ENCODE data around the gene PSORS1C1. TPM values are rescaled to one million over a fixed set of nuclear protein-coding genes. Genes with fewer than 3 reads are reported as not detected.

The PSORS1C1 gene
- total and polyA plus RNA-seq, 4 donors, result 1.1 to 10.8 (median 2.5) TPM

DNA sequence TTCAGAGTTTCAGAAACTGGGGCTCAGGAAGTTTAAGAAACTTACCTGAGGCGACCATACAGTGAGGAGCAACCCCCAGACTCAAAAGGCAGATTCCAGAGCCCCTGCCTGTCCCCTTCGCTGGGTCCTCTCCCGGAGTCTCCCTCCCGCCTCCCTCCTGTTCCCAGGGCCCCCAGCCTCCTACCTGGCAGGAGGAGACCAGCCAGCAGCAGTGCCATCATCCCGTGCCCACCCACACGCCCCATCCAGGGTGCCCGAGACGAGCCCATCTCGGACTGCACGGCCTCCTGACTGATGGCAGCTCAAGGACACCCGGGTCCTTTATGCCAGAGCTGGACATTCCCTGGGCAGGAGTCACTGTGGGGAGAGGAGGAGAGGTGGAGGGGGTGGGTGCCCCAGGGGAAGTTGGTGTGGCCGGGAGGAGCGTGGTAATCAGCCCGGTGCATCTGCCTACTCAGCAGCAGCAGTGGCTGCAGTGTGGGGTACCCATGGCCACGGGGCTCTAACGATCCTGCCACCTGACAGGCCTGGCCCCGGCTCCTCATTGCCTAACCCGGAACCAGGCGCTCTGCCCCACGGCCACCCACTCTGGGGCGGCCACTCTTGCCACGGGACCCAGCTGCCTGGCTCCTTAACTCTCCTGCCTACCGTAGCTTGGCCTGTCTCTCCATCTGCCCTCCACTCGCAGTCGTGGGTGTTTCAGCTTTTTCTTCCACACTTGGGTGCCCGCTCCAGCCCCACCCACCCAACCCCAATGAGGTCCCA, 5.7 kb downstream of the PSORS1C1 start, which contains the start of gene CDSN:
Gene CDSN (minus strand): TSS at position 296 of the 765 bp plus-strand sequence. CDS start 27 bp downstream, at position 269.
- WGBS, 2 donors, result 74 to 82% methylated on average over 22 to 26 of the region's 26 CpGs
- peaks cover 0 to 28% (median 0%) of the 10 kb centered on the region in 5 donors for H3K4me1 ChIP-seq (ENCODE audit: control insufficient read depth in 5 of 5, insufficient read depth in 5 of 5, low read length in 5 of 5)
- no peaks in the 10 kb centered on the region for H3K9me3 ChIP-seq (ENCODE audit: control insufficient read depth in 4 of 4, insufficient read depth in 3 of 4, low read length in 3 of 4)
- H3K27ac ChIP-seq (ENCODE audit: low read depth in 1 of 2, low read length in 1 of 2), result no peak within 1 kb of the TSS
- H3K9ac ChIP-seq (ENCODE audit: insufficient read depth in 1 of 2, low read length in 2 of 2), result no peak within 1 kb of the TSS
- no peak within 1 kb of the TSS for H3K4me3 ChIP-seq
- H3K27me3 ChIP-seq (ENCODE audit: control insufficient read depth in 3 of 3, insufficient read depth in 3 of 3, low read length in 2 of 3), result no peaks in the 10 kb centered on the region
- no peaks in the 10 kb centered on the region for H3K36me3 ChIP-seq (ENCODE audit: control insufficient read depth in 4 of 4, insufficient read depth in 4 of 4, low read length in 4 of 4)
- TF ChIP-seq, protein P1, sequence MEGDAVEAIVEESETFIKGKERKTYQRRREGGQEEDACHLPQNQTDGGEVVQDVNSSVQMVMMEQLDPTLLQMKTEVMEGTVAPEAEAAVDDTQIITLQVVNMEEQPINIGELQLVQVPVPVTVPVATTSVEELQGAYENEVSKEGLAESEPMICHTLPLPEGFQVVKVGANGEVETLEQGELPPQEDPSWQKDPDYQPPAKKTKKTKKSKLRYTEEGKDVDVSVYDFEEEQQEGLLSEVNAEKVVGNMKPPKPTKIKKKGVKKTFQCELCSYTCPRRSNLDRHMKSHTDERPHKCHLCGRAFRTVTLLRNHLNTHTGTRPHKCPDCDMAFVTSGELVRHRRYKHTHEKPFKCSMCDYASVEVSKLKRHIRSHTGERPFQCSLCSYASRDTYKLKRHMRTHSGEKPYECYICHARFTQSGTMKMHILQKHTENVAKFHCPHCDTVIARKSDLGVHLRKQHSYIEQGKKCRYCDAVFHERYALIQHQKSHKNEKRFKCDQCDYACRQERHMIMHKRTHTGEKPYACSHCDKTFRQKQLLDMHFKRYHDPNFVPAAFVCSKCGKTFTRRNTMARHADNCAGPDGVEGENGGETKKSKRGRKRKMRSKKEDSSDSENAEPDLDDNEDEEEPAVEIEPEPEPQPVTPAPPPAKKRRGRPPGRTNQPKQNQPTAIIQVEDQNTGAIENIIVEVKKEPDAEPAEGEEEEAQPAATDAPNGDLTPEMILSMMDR (IDR thresholded peaks at IDR 0.05; ENCODE audit: control extremely low read depth, extremely low read depth), result no peak
- no peak for DNase-seq
- no peak for ATAC-seq (ENCODE audit: insufficient read depth, low FRiP score)

DNA sequence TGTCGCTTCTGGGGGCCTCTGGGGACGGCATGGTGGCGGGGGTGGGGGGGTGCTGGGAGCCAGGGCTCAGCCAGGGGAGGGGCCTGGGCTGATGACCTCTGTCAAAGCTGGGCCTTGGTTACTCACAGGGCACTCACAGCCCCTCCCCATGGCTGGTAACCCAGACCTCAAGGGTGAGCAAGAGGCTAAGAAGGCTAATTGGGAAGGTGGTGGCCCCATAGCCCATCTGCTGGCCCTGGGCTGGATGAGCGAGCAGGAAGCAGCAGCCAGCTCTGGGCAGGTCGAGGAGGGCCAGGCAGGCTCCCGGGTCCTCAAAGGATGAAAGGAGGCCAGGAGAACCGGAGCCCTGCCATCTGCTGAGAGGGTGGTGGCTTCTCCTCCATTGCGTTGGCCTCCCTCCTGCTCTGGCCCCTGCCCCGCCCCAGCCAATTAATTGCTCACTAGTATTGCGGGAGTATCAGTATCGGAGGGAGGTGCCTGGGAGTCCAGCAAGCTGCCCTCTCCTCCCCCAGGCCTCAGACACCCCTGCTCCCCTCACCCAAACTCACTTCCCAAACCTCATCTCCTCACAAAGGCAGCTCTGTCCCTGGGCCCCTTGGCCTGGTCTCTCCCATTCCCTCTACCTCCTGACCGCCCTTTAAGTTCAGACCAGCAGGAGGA, 6.7 kb downstream of the PSORS1C1 start:
- Histone ChIP-seq H3K9ac (ENCODE audit: insufficient read depth in 1 of 2, low read length in 2 of 2) (no peak overlapping the region), H3K27ac (ENCODE audit: low read depth in 1 of 2, low read length in 1 of 2) (no peak overlapping the region)
- WGBS, 2 donors, result 89 to 95% methylated on average over 11 to 12 of the region's 12 CpGs

GRCh38 chr6:31122791-31123706, 8.4 kb downstream of the PSORS1C1 start:
- TF ChIP-seq, protein P1 (IDR thresholded peaks at IDR 0.05; ENCODE audit: control extremely low read depth, extremely low read depth), result no peak
- 55 to 67% methylated on average over 15 to 16 of the region's 16 CpGs for WGBS, 2 donors
- peak overlapping the region; percentile 24 to 89 for H3K27ac ChIP-seq (ENCODE audit: low read depth in 1 of 2, low read length in 1 of 2)
- no peak overlapping the region for H3K4me3 ChIP-seq
- H3K36me3 ChIP-seq (ENCODE audit: control insufficient read depth in 4 of 4, insufficient read depth in 4 of 4, low read length in 4 of 4), result no peaks in the 10 kb centered on the region
- H3K4me1 ChIP-seq (ENCODE audit: control insufficient read depth in 5 of 5, insufficient read depth in 5 of 5, low read length in 5 of 5), result peaks cover 0 to 24% (median 0%) of the 10 kb centered on the region in 5 donors
- ATAC-seq (ENCODE audit: insufficient read depth, low FRiP score), result peak; percentile 31
- H3K9ac ChIP-seq (ENCODE audit: insufficient read depth in 1 of 2, low read length in 2 of 2), result no peak overlapping the region
- no peaks in the 10 kb centered on the region for H3K9me3 ChIP-seq (ENCODE audit: control insufficient read depth in 4 of 4, insufficient read depth in 3 of 4, low read length in 3 of 4)
- DNase-seq, result peak; percentile 47 to 89 (median 88)
- H3K27me3 ChIP-seq (ENCODE audit: control insufficient read depth in 3 of 3, insufficient read depth in 3 of 3, low read length in 2 of 3), result no peaks in the 10 kb centered on the region

More for the DNA sequence above, 6.7 kb downstream of the PSORS1C1 start:
- H3K36me3 ChIP-seq (ENCODE audit: control insufficient read depth in 4 of 4, insufficient read depth in 4 of 4, low read length in 4 of 4), result no peaks in the 10 kb centered on the region
- H3K9me3 ChIP-seq (ENCODE audit: control insufficient read depth in 4 of 4, insufficient read depth in 3 of 4, low read length in 3 of 4), result no peaks in the 10 kb centered on the region
- ATAC-seq (ENCODE audit: insufficient read depth, low FRiP score) (no peak), DNase-seq (no peak)
- H3K4me1 ChIP-seq (ENCODE audit: control insufficient read depth in 5 of 5, insufficient read depth in 5 of 5, low read length in 5 of 5), result peaks cover 0 to 28% (median 0%) of the 10 kb centered on the region in 5 donors
- H3K27me3 ChIP-seq (ENCODE audit: control insufficient read depth in 3 of 3, insufficient read depth in 3 of 3, low read length in 2 of 3), result no peaks in the 10 kb centered on the region
- no peak overlapping the region for H3K4me3 ChIP-seq
- TF ChIP-seq, protein P1 (IDR thresholded peaks at IDR 0.05; ENCODE audit: control extremely low read depth, extremely low read depth), result no peak

All from lung (tissue), 12 donors.